Psoas muscle (tissue), 8 donors: Measurements from ENCODE around the gene PPDPF. TPM values are rescaled to one million over a fixed set of nuclear protein-coding genes. Genes with fewer than 3 reads are reported as not detected.

ENCODE experiments used
- ATAC-seq, 4 donors: fragments of 200-7000 bp; cut with Tn5 transposase; one replicate each; pipeline ENCODE4 v1.9.1; 2020; ENCODE audit warnings: moderate library complexity in 3 of 4, mild to moderate bottlenecking in 2 of 4
- DNase-seq, 2 donors: peaks; one replicate each; pipeline ENCODE4 v3.0.0-alpha.2; 2020
- H3K27ac ChIP-seq: fragments of 200-600 bp; one replicate; pipeline ENCODE4 v1.8.0; 2022
- H3K27me3 ChIP-seq, 3 donors: fragments of 200-600 bp in 1 of 3; one replicate each; pipeline versions ENCODE4 v1.6.1 to v1.8.0; 2013 to 2022; ENCODE audit warnings: low read length in 2 of 3, mild to moderate bottlenecking in 2 of 3, moderate library complexity in 1 of 3; ENCODE audit not compliant: insufficient read depth in 3 of 3
- H3K36me3 ChIP-seq, 2 donors: fragments of 200-600 bp in 1 of 2; one replicate each; pipeline versions ENCODE4 v1.6.1 to v1.8.0; 2013 to 2022; ENCODE audit warnings: low read depth in 1 of 2, mild to moderate bottlenecking in 1 of 2, moderate library complexity in 1 of 2; ENCODE audit not compliant: insufficient read depth in 1 of 2
- H3K4me1 ChIP-seq: fragments of 200-600 bp; one replicate; pipeline ENCODE4 v1.8.0; 2022
- H3K4me3 ChIP-seq: fragments of 200-600 bp; one replicate; pipeline ENCODE4 v1.8.0; 2022; ENCODE audit warnings: mild to moderate bottlenecking
- H3K9me3 ChIP-seq: fragments of 200-600 bp; one replicate; pipeline ENCODE4 v1.8.0; 2022
- CTCF ChIP-seq: fragments of 200-600 bp; IDR thresholded peaks from one replicate; pipeline ENCODE4 v1.8.0; 2022; ENCODE audit warnings: antibody characterized with exemption
- WGBS, 3 donors: extraction: QIAGEN DNeasy Blood & Tissue Kit; methylation state at CpG; one replicate each; pipeline versions ENCODE4 v1.1.6 to v1.1.7; 2013; 5-methylcytosine and 5-hydroxymethylcytosine counted together
- intact Hi-C, 2 donors: fragments of 100-400 bp; cut with DNase I; formaldehyde crosslinking; loops; one replicate each; pipeline versions ENCODE4 v1.11.0 to v1.14.2; 2022
- polyA plus RNA-seq, 3 donors: library from polyadenylated mRNA; stranded (reverse); fragments of 200-250 nt; gene quantifications; one replicate each; pipeline ENCODE4 v1.2.3, GENCODE V29; 2013
- total RNA-seq, 4 donors: library from RNA; stranded (reverse); fragmentation: NEBNext Ultra II Directional in 2 of 4; extraction: Animal tissue kit (Norgen Biotek cat#: 25700) in 2 of 4; gene quantifications; one replicate each; pipeline versions ENCODE4 v1.2.1 to v1.2.4, GENCODE V29; 2021 to 2023
- donor health status: healthy with polysubstance abuse.
- donor health status: DM: no; HTN: no; CAD: no; lungs with moderate emphysema.
- donor health status: Bipolar disorder and iron deficiency.
- donor health status: healthy.
- donor health status: DM: yes; HTN: yes; CAD: no.
- donor health status: DM: no; HTN: no; CAD: no.
- donor health status: DM: no; HTN: no; CAD: no.
- donor health status: DM: yes; HTN: yes; CAD: no.

PPDPF gene
- total and polyA plus RNA-seq, 7 donors, result 130 to 198 (median 153) TPM

DNA sequence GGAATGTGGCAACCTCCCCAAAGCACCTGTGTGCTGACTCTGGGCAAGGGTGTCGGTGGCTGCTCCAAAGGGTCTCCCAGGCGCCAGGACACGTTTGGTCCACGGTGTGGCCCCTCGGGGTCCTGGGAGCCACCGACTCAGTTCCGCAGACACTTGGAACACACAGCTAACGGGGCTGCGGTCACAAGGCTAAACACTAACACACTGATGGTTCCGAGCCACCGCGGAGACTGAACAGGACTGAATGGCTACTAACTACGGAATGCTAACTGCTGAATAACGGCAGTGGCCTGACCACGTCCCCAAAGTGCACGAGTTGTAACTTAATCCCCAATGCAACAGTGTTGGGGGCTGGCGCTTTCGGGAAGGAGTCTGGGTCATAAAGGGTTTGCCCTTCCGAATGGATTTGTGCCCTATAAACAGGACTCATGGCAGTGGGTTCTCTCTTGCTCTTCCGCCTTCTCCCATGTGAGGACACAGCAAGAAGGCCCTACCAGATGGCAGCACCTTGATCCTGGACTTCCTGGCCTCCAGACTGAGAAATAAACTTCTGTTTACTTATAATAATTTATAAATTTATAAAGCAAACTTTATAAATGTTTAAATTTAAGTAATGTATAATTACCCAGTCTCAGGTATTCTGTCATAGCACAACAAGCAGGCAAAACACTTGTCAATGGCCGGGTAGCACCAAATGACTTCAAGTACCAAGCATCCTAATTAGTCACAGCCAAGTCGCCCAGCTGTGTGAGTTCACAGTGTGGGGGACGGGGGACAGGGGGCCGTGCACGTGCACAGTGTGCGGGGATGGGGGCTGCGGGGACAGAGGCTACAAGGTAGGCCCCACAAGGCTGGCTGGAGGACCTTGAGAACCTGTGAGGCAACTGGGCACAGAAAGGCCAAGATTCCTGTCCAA, 19.4 kb upstream of the PPDPF start:
- peaks cover 0 to 2% (median 0%) of the 10 kb centered on the region in 3 donors for H3K27me3 ChIP-seq
- 29 to 43% (median 32%) methylated on average over 27 of the region's 27 CpGs for WGBS, 3 donors
- peak overlapping the region; percentile 94 for H3K27ac ChIP-seq
- peaks cover 12% of the 10 kb centered on the region for H3K9me3 ChIP-seq
- no peak for TF ChIP-seq CTCF
- peak; percentile 10 to 25 (median 19) for ATAC-seq
- peaks cover 30% of the 10 kb centered on the region for H3K4me1 ChIP-seq
- H3K36me3 ChIP-seq, result peaks cover 0 to 7% of the 10 kb centered on the region in 2 donors
- intact Hi-C loops, result no loop called here
- DNase-seq, result peak; percentile 36 to 61
- H3K4me3 ChIP-seq, result peak overlapping the region; percentile 75

DNA sequence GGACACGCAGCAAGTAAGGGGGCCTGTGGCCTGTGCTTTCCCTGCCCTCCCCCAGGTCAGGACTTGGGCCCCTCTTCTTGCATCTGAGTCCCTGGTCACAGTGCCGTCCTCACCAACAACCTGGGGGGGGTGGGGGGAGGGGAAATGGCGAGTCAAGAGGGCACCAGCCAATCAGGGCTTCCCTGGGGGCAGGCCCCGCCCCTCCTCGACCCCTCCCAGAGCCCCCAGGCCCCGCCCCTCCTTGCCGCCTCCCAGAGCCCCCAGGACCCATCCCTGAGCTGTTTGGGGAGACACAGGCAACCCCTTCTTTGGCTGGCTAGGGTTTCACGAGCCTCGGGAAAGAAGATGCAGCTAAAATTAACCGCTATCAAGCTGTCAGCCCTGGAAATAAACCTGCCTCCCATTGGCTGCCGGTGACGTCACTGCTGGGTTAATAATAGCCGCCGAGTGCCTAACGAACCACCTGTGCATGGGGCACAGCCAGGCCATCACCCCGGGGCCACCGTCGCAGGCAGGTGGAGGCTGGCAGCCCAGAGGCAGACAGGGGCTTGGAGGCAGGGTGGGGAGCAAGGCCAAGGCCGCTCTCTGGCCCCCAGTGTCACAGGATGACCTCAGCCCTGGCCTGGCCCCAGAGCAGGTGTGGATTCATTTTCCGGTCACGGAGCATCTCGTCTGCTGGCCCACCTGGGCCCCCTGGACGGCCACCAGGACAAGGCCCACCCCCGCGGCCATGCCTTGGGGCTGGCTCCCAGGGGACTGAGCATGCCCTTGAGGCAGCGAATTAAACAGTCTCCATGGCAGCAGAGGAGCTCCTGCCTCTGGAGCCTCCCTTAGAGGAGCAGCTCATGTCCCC, 18.5 kb upstream of the PPDPF start:
- ATAC-seq (peak; percentile 59 to 66 (median 65)), DNase-seq (peak; percentile 77 to 92)
- intact Hi-C loops, result no loop called here
- H3K4me3 ChIP-seq, result no peak overlapping the region
- peak overlapping the region; percentile 94 for H3K27ac ChIP-seq
- no peaks in the 10 kb centered on the region for H3K36me3 ChIP-seq
- WGBS, 3 donors, result 8 to 14% (median 8%) methylated on average over 22 to 26 of the region's 26 CpGs
- peaks cover 0 to 2% (median 0%) of the 10 kb centered on the region in 3 donors for H3K27me3 ChIP-seq
- H3K9me3 ChIP-seq, result peaks cover 12% of the 10 kb centered on the region
- peaks cover 30% of the 10 kb centered on the region for H3K4me1 ChIP-seq
- TF ChIP-seq CTCF, result no peak

GRCh38 chr20:63502671-63503172, 17.8 kb upstream of the PPDPF start:
- H3K36me3 ChIP-seq, result no peaks in the 10 kb centered on the region
- H3K4me1 ChIP-seq, result peaks cover 30% of the 10 kb centered on the region
- ATAC-seq (no peak), DNase-seq (peak in 1 of 2 donors; percentile 56)
- TF ChIP-seq CTCF, result no peak
- no peak overlapping the region for H3K4me3 ChIP-seq
- 52 to 71% (median 69%) methylated on average over 12 to 15 of the region's 15 CpGs for WGBS, 3 donors
- H3K9me3 ChIP-seq, result peaks cover 12% of the 10 kb centered on the region
- H3K27ac ChIP-seq, result peak overlapping the region; percentile 94
- no peaks in the 10 kb centered on the region for H3K27me3 ChIP-seq
- intact Hi-C loops, result no loop called here

GRCh38 chr20:63503524-63503923, 17.0 kb upstream of the PPDPF start:
- TF ChIP-seq CTCF, result no peak
- H3K27me3 ChIP-seq, result no peaks in the 10 kb centered on the region
- peaks cover 12% of the 10 kb centered on the region for H3K9me3 ChIP-seq
- no peaks in the 10 kb centered on the region for H3K36me3 ChIP-seq
- ATAC-seq (no peak), DNase-seq (peak in 1 of 2 donors; percentile 34)
- intact Hi-C loops, result no loop called here
- H3K4me1 ChIP-seq, result peaks cover 30% of the 10 kb centered on the region
- H3K4me3 ChIP-seq, result no peak overlapping the region
- H3K27ac ChIP-seq, result peak overlapping the region; percentile 41
- WGBS, 3 donors, result 49 to 62% (median 57%) methylated on average over 7 of the region's 7 CpGs
